IPS-18a (cell line): Measurements from ENCODE around the gene CBFA2T3.

Experiments used
- H3K27ac ChIP-seq: one replicate; pipeline ENCODE4 v1.5.1; 2013; ENCODE audit warnings: low read length
- H3K27me3 ChIP-seq: one replicate; pipeline ENCODE4 v1.6.1; 2013; ENCODE audit warnings: mild to moderate bottlenecking, low read length; ENCODE audit not compliant: control insufficient read depth, insufficient read depth
- H3K36me3 ChIP-seq: one replicate; pipeline ENCODE4 v1.6.1; 2013; ENCODE audit warnings: low read depth, low read length; ENCODE audit not compliant: control insufficient read depth
- H3K4me1 ChIP-seq: one replicate; pipeline ENCODE4 v1.6.1; 2013; ENCODE audit warnings: low read depth, low read length; ENCODE audit not compliant: control insufficient read depth
- H3K4me3 ChIP-seq: one replicate; pipeline ENCODE4 v1.5.1; 2013; ENCODE audit warnings: low read length
- H3K9ac ChIP-seq: one replicate; pipeline ENCODE4 v1.6.1; 2013; ENCODE audit warnings: mild to moderate bottlenecking, low read length, moderate library complexity
- H3K9me3 ChIP-seq: one replicate; pipeline ENCODE4 v1.6.1; 2013; ENCODE audit warnings: low read depth, low read length; ENCODE audit not compliant: control insufficient read depth

The CBFA2T3 gene

GRCh38 chr16:88881675-88882357 is 95.2 kb downstream of the CBFA2T3 start:
- Histone ChIP-seq H3K4me3 (no peak overlapping the region), H3K4me1 (no peaks in the 10 kb centered on the region), H3K9me3 (no peaks in the 10 kb centered on the region), H3K27me3 (no peaks in the 10 kb centered on the region), H3K36me3 (no peaks in the 10 kb centered on the region), H3K9ac (no peak overlapping the region), H3K27ac (no peak overlapping the region)

- no peak overlapping the region for H3K4me3 ChIP-seq
- H3K9ac ChIP-seq = no peak overlapping the region
- no peaks in the 10 kb centered on the region for H3K36me3 ChIP-seq
- no peaks in the 10 kb centered on the region for H3K27me3 ChIP-seq
- no peaks in the 10 kb centered on the region for H3K9me3 ChIP-seq
- no peaks in the 10 kb centered on the region for H3K4me1 ChIP-seq
- no peak overlapping the region for H3K27ac ChIP-seq
These were observed 95.9 kb downstream of the CBFA2T3 start for GRCh38 chr16:88881007-88881615.

DNA sequence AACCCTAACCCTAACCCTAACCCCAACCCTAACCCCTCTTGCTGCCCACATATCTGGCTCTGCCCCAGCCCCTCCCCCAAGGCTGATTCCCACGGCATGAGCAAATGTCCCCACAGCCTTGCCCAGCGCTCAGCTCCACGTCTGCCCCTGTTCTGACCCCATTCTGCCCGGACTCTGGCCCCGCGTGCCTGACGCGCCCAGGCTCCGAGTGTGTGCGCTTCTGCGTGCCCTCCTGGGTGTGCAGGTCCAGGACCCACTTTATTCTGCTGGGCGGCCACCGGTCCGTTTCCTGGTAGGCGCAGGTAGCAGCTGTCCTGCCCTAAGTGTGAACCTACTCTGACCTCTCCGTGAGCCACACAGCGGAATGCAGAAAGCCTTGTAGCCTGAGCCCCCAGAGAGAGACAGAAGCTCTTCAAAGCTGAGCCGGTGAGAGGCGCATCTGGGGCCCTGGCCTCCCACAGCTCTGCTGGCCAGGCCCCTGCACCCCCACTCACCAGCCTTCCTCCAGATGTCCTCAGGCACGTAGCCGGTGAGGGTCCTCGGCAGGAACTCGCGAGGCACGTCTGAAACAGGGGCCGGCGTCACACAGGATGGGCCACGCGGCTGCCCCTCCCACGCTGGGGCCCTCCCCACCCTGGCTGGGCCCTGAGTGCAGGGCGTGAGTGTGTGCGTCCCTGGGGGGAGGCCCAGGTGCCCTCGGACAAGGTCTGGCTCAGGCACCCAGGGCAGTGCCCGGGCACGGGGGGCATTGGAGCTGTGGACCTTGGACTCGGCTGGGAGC is 96.6 kb downstream of the CBFA2T3 start:
- no peak overlapping the region for H3K4me3 ChIP-seq
- H3K9me3 ChIP-seq = no peaks in the 10 kb centered on the region
- H3K27ac ChIP-seq = no peak overlapping the region
- no peaks in the 10 kb centered on the region for H3K4me1 ChIP-seq
- H3K27me3 ChIP-seq = no peaks in the 10 kb centered on the region
- H3K9ac ChIP-seq = no peak overlapping the region
- no peaks in the 10 kb centered on the region for H3K36me3 ChIP-seq

- H3K36me3 ChIP-seq = no peaks in the 10 kb centered on the region
- no peak overlapping the region for H3K4me3 ChIP-seq
- no peaks in the 10 kb centered on the region for H3K9me3 ChIP-seq
- no peaks in the 10 kb centered on the region for H3K27me3 ChIP-seq
- no peak overlapping the region for H3K27ac ChIP-seq
- H3K4me1 ChIP-seq = no peaks in the 10 kb centered on the region
- no peak overlapping the region for H3K9ac ChIP-seq
These were observed 97.3 kb downstream of the CBFA2T3 start for GRCh38 chr16:88879788-88880055.

DNA sequence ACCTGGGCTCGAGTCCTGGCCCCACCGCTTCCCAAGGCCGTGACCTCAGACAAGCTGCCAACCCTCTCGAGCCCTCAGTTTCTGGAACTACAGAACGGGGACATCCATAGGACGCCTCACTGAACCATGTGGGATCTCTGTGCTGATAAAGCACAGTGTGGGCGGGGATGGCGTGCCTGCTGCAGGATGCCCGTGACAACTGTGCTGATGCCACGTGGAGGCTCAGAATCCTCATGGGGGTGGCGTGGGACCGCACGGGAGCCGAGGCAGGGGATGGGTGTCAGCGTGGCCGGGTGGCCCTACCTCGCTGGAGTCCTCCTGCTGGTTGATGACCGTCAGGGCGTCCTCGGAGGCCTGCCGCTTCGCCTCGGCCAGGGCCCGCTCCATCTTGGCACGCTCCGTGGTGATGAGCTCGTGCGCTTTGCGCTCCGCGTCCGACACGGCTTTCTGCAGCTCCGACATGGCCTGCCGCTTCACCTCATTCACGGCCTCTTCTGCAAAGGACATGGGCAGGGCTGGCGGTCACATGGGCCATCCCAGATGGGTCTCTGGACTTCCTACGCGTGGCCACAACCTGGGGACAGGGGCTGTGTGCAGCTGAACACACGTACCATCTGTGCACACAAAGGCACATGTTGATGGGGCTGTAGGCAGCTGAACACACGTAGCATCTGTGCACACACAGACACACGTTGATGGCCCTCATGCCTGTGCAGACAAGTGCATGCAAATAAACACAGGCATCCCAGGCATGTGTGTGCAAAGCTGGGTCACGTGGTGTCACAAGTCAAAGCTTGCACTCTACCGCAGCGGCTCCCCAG is 97.8 kb downstream of the CBFA2T3 start:
- H3K4me1 ChIP-seq = no peaks in the 10 kb centered on the region
- H3K9ac ChIP-seq = no peak overlapping the region

DNA sequence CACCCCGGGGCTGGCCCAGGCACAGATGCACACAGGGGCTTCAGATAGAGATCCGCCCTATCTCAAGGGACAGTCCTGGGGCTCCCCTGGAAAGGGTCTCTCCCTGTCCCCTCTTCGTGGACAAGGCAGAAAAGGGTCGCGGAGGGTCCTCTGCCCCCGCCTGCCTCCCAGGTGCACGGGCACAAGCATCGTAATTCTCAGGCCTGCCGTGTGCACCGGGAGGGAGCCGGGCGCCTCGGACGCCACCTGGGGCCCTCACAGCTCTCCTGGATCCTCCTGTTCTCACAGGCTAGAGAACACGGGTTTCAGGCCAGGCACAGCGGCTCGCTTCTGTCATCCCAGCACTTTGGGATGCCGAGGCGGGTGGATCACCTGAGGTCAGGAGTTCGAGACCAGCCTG is 98.7 kb downstream of the CBFA2T3 start:
- Histone ChIP-seq H3K27me3 (no peaks in the 10 kb centered on the region), H3K4me1 (no peaks in the 10 kb centered on the region), H3K9me3 (no peaks in the 10 kb centered on the region), H3K9ac (no peak overlapping the region), H3K27ac (no peak overlapping the region), H3K4me3 (no peak overlapping the region), H3K36me3 (no peaks in the 10 kb centered on the region)

More for the DNA sequence above, 97.8 kb downstream of the CBFA2T3 start:
- H3K9me3 ChIP-seq = no peaks in the 10 kb centered on the region
- H3K36me3 ChIP-seq = no peaks in the 10 kb centered on the region
- no peak overlapping the region for H3K27ac ChIP-seq
- no peaks in the 10 kb centered on the region for H3K27me3 ChIP-seq
- no peak overlapping the region for H3K4me3 ChIP-seq

- H3K4me3 ChIP-seq = no peak overlapping the region
- no peaks in the 10 kb centered on the region for H3K9me3 ChIP-seq
- no peaks in the 10 kb centered on the region for H3K27me3 ChIP-seq
- H3K36me3 ChIP-seq = no peaks in the 10 kb centered on the region
- no peak overlapping the region for H3K27ac ChIP-seq
- H3K4me1 ChIP-seq = no peaks in the 10 kb centered on the region
- H3K9ac ChIP-seq = no peak overlapping the region
These were observed 99.3 kb downstream of the CBFA2T3 start for GRCh38 chr16:88877564-88878289.

GRCh38 chr16:88876942-88877526 is 100.0 kb downstream of the CBFA2T3 start:
- Histone ChIP-seq H3K36me3 (no peaks in the 10 kb centered on the region), H3K27me3 (no peaks in the 10 kb centered on the region), H3K4me1 (no peaks in the 10 kb centered on the region), H3K4me3 (no peak overlapping the region), H3K9ac (no peak overlapping the region), H3K9me3 (no peaks in the 10 kb centered on the region), H3K27ac (no peak overlapping the region)

- Histone ChIP-seq H3K9ac (no peak overlapping the region), H3K9me3 (no peaks in the 10 kb centered on the region), H3K4me3 (no peak overlapping the region), H3K27me3 (no peaks in the 10 kb centered on the region), H3K27ac (no peak overlapping the region), H3K36me3 (no peaks in the 10 kb centered on the region), H3K4me1 (no peaks in the 10 kb centered on the region)
These were observed 101.2 kb downstream of the CBFA2T3 start for GRCh38 chr16:88875703-88876234.

GRCh38 chr16:88874938-88875599 is 101.9 kb downstream of the CBFA2T3 start:
- Histone ChIP-seq H3K4me1 (no peaks in the 10 kb centered on the region), H3K27ac (no peak overlapping the region), H3K27me3 (no peaks in the 10 kb centered on the region), H3K36me3 (no peaks in the 10 kb centered on the region), H3K4me3 (no peak overlapping the region), H3K9me3 (no peaks in the 10 kb centered on the region), H3K9ac (no peak overlapping the region)
